ENCODE results near the gene PGLYRP2.

The PGLYRP2 gene

GRCh38 chr19:15431396-15432017, 47.8 kb downstream of the PGLYRP2 start:
- DNase-seq (ENCODE audit: extremely low read depth, insufficient read length), result no peak
- Histone ChIP-seq H3K4me3 (replicated peaks; ENCODE audit: low read depth, low read length) (peak overlapping the region; percentile 88), H3K27me3 (replicated peaks; ENCODE audit: control insufficient read depth, insufficient read depth, low read length) (no peaks in the 10 kb centered on the region), H3K36me3 (ENCODE audit: control insufficient read depth, insufficient read depth, low read length) (peaks cover 18% of the 10 kb centered on the region)
- no peak for TF ChIP-seq CTCF (IDR thresholded peaks at IDR 0.05; ENCODE audit: insufficient read depth, low read length, poor library complexity, severe bottlenecking)

GRCh38 chr19:15430526-15431120, 48.7 kb downstream of the PGLYRP2 start:
- H3K4me3 ChIP-seq (replicated peaks; ENCODE audit: low read depth, low read length), result peak overlapping the region; percentile 25
- H3K27me3 ChIP-seq (replicated peaks; ENCODE audit: control insufficient read depth, insufficient read depth, low read length), result no peaks in the 10 kb centered on the region
- no peak for DNase-seq (ENCODE audit: extremely low read depth, insufficient read length)
- TF ChIP-seq CTCF (IDR thresholded peaks at IDR 0.05; ENCODE audit: insufficient read depth, low read length, poor library complexity, severe bottlenecking), result no peak
- H3K36me3 ChIP-seq (ENCODE audit: control insufficient read depth, insufficient read depth, low read length), result peaks cover 23% of the 10 kb centered on the region

- no peak for DNase-seq (ENCODE audit: extremely low read depth, insufficient read length)
- Histone ChIP-seq H3K36me3 (ENCODE audit: control insufficient read depth, insufficient read depth, low read length) (peaks cover 27% of the 10 kb centered on the region), H3K4me3 (replicated peaks; ENCODE audit: low read depth, low read length) (no peak overlapping the region), H3K27me3 (replicated peaks; ENCODE audit: control insufficient read depth, insufficient read depth, low read length) (no peaks in the 10 kb centered on the region)
- no peak for TF ChIP-seq CTCF (IDR thresholded peaks at IDR 0.05; ENCODE audit: insufficient read depth, low read length, poor library complexity, severe bottlenecking)
Observed at GRCh38 chr19:15429825-15430467, 49.4 kb downstream of the PGLYRP2 start.

GRCh38 chr19:15428956-15429824, 50.1 kb downstream of the PGLYRP2 start:
- Histone ChIP-seq H3K27me3 (replicated peaks; ENCODE audit: control insufficient read depth, insufficient read depth, low read length) (no peaks in the 10 kb centered on the region), H3K36me3 (ENCODE audit: control insufficient read depth, insufficient read depth, low read length) (peaks cover 34% of the 10 kb centered on the region), H3K4me3 (replicated peaks; ENCODE audit: low read depth, low read length) (no peak overlapping the region)
- DNase-seq (ENCODE audit: extremely low read depth, insufficient read length), result no peak
- TF ChIP-seq CTCF (IDR thresholded peaks at IDR 0.05; ENCODE audit: insufficient read depth, low read length, poor library complexity, severe bottlenecking), result no peak

- Histone ChIP-seq H3K27me3 (replicated peaks; ENCODE audit: control insufficient read depth, insufficient read depth, low read length) (no peaks in the 10 kb centered on the region), H3K4me3 (replicated peaks; ENCODE audit: low read depth, low read length) (no peak overlapping the region), H3K36me3 (ENCODE audit: control insufficient read depth, insufficient read depth, low read length) (peaks cover 43% of the 10 kb centered on the region)
- no peak for TF ChIP-seq CTCF (IDR thresholded peaks at IDR 0.05; ENCODE audit: insufficient read depth, low read length, poor library complexity, severe bottlenecking)
- DNase-seq (ENCODE audit: extremely low read depth, insufficient read length), result no peak
Observed at GRCh38 chr19:15427991-15428471, 51.3 kb downstream of the PGLYRP2 start.

All from GM06990 (cell line).